ENCODE results near the gene RANBP9.

- TF ChIP-seq, protein P1, sequence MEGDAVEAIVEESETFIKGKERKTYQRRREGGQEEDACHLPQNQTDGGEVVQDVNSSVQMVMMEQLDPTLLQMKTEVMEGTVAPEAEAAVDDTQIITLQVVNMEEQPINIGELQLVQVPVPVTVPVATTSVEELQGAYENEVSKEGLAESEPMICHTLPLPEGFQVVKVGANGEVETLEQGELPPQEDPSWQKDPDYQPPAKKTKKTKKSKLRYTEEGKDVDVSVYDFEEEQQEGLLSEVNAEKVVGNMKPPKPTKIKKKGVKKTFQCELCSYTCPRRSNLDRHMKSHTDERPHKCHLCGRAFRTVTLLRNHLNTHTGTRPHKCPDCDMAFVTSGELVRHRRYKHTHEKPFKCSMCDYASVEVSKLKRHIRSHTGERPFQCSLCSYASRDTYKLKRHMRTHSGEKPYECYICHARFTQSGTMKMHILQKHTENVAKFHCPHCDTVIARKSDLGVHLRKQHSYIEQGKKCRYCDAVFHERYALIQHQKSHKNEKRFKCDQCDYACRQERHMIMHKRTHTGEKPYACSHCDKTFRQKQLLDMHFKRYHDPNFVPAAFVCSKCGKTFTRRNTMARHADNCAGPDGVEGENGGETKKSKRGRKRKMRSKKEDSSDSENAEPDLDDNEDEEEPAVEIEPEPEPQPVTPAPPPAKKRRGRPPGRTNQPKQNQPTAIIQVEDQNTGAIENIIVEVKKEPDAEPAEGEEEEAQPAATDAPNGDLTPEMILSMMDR (IDR thresholded peaks at IDR 0.05): no peak
- TF ChIP-seq POLR2A (IDR thresholded peaks at IDR 0.05): no peak
Measured at GRCh38 chr6:13649393-13649792, 62.2 kb downstream of the RANBP9 start.

Measured in right lobe of liver (tissue), 4 donors.